B cell (primary cell): Measurements from ENCODE around the gene MT1A. TPM values are rescaled to one million over a fixed set of nuclear protein-coding genes. Genes with fewer than 3 reads are reported as not detected.

Experiments used
- ATAC-seq: fragments of 200-7000 bp; cut with Tn5 transposase; one replicate; pipeline ENCODE4 v1.10.0; 2021; ENCODE audit warnings: low read depth, mild to moderate bottlenecking, moderate number of reproducible peaks, moderate library complexity
- CTCF ChIA-PET: fragments of 350-600 bp; sonication (Branson Sonifier 250); formaldehyde crosslinking; loops from one replicate; lab custom pipeline; 2021; ENCODE audit warnings: antibody characterized with exemption, inconsistent platforms; lab: Charles Lee
- POLR2A ChIA-PET: fragments of 350-600 bp; sonication (Branson Sonifier 250); formaldehyde crosslinking; loops from one replicate; lab custom pipeline; 2021; ENCODE audit warnings: antibody characterized with exemption; lab: Charles Lee
- DNase-seq: peaks from one replicate; pipeline ENCODE4 v3.0.0; 2013
- H2AFZ ChIP-seq: 2 replicates; pipeline ENCODE4 v1.6.1; 2012; ENCODE audit warnings: mild to moderate bottlenecking, low read depth, low read length; ENCODE audit not compliant: insufficient read depth, poor library complexity, severe bottlenecking
- H3K27ac ChIP-seq, 2 donors: 1 replicate in 1 of 2; 2 replicates in 1 of 2; pipeline ENCODE4 v1.5.1; 2012 to 2013; ENCODE audit warnings: low read length in 2 of 2, mild to moderate bottlenecking in 2 of 2, moderate library complexity in 1 of 2
- H3K27me3 ChIP-seq, 4 experiments: fragments of 200-600 bp in 1 of 4; sonication (generic) in 1 of 4; replicated peaks in 1 of 4; 1 replicate in 2 of 4; 2 replicates in 2 of 4; pipeline versions ENCODE4 v1.6.1 to v1.7.0; 2013 to 2016; ENCODE audit warnings: low read length in 3 of 4, mild to moderate bottlenecking in 2 of 4, mixed read lengths in 1 of 4, moderate library complexity in 1 of 4; ENCODE audit not compliant: insufficient read depth in 4 of 4, control insufficient read depth in 3 of 4; ENCODE audit errors: control extremely low read depth in 1 of 4
- H3K36me3 ChIP-seq, 2 experiments: replicated peaks in 1 of 2; 1 replicate in 1 of 2; 2 replicates in 1 of 2; pipeline versions ENCODE4 v1.6.1 to v1.7.1; 2013; ENCODE audit warnings: low read length in 1 of 2; ENCODE audit not compliant: insufficient read depth in 2 of 2, control insufficient read depth in 1 of 2; ENCODE audit errors: control extremely low read depth in 1 of 2, extremely low read depth in 1 of 2
- H3K4me1 ChIP-seq, 2 donors: fragments of 200-600 bp in 1 of 2; sonication (generic) in 1 of 2; 1 replicate in 1 of 2; 2 replicates in 1 of 2; pipeline versions ENCODE4 v1.5.1 to v1.6.1; 2013 to 2017; ENCODE audit warnings: low read length in 2 of 2; ENCODE audit not compliant: control insufficient read depth in 2 of 2, insufficient read depth in 2 of 2
- H3K4me2 ChIP-seq: replicated peaks from 2 replicates; pipeline ENCODE3; 2012; ENCODE audit warnings: mild to moderate bottlenecking, low read depth, low read length; ENCODE audit not compliant: poor library complexity, severe bottlenecking
- H3K4me3 ChIP-seq, 5 experiments: fragments of 200-600 bp in 1 of 5; sonication (generic) in 1 of 5; 1 replicate in 3 of 5; 2 replicates in 2 of 5; pipeline versions ENCODE4 v1.5.1 to v1.7.0; 2011 to 2016; ENCODE audit warnings: low read length in 4 of 5, mild to moderate bottlenecking in 4 of 5, low read depth in 2 of 5, control low read depth in 1 of 5, moderate library complexity in 1 of 5; ENCODE audit not compliant: insufficient read depth in 1 of 5; ENCODE audit errors: control extremely low read depth in 1 of 5, extremely low read depth in 1 of 5
- H3K79me2 ChIP-seq: fragments of 200-600 bp; sonication (generic); one replicate; pipeline ENCODE4 v1.6.0; 2016; ENCODE audit warnings: low read length; ENCODE audit not compliant: control insufficient read depth, insufficient read depth
- H3K9ac ChIP-seq: fragments of 200-600 bp; sonication (generic); 2 replicates; pipeline ENCODE4 v1.6.1; 2017; ENCODE audit warnings: mild to moderate bottlenecking, low read length, moderate library complexity
- H3K9me3 ChIP-seq, 3 donors: one replicate each; pipeline versions ENCODE4 v1.6.1 to v1.7.1; 2013; ENCODE audit warnings: low read length in 2 of 3; ENCODE audit not compliant: control insufficient read depth in 2 of 3, insufficient read depth in 1 of 3; ENCODE audit errors: control extremely low read depth in 1 of 3
- H4K20me1 ChIP-seq: 2 replicates; pipeline ENCODE4 v1.6.0; 2012; ENCODE audit warnings: mild to moderate bottlenecking, low read length; ENCODE audit not compliant: insufficient read depth, control insufficient read depth, poor library complexity, severe bottlenecking
- H3K27ac Mint-ChIP-seq: one replicate; pipeline ENCODE4 v1.8.0; 2021; ENCODE audit warnings: mixed read lengths
- H3K27me3 Mint-ChIP-seq: one replicate; pipeline ENCODE4 v1.8.0; 2021; ENCODE audit warnings: mixed read lengths
- H3K4me1 Mint-ChIP-seq: one replicate; pipeline ENCODE4 v1.8.0; 2021; ENCODE audit warnings: mixed read lengths
- H3K4me3 Mint-ChIP-seq: one replicate; pipeline ENCODE4 v1.8.0; 2021; ENCODE audit warnings: mixed read lengths
- H3K9me3 Mint-ChIP-seq: one replicate; pipeline ENCODE4 v1.8.0; 2022; ENCODE audit warnings: mixed read lengths; ENCODE audit not compliant: insufficient read depth
- CTCF ChIP-seq: fragments of 200-600 bp; IDR thresholded peaks from one replicate; pipeline ENCODE4 v1.8.0; 2022; ENCODE audit warnings: antibody characterized with exemption, mild to moderate bottlenecking
- EZH2 ChIP-seq: IDR thresholded peaks from 2 replicates; pipeline ENCODE4 v1.6.1; 2012; ENCODE audit warnings: borderline replicate concordance, low read depth, mild to moderate bottlenecking, moderate library complexity, low read length; ENCODE audit not compliant: insufficient read depth, poor library complexity, severe bottlenecking
- WGBS: methylation state at CpG from one replicate; pipeline ENCODE4 v1.1.5; 2013; ENCODE audit warnings: missing lambda C conversion rate; ENCODE audit not compliant: insufficient coverage; 5-methylcytosine and 5-hydroxymethylcytosine counted together
- intact Hi-C: fragments of 100-400 bp; cut with micrococcal nuclease; formaldehyde crosslinking; loops from one replicate; pipeline ENCODE4 v1.10.0; 2022
- polyA plus RNA-seq: library from polyadenylated mRNA; depleted of rRNA; stranded (reverse); fragments of >200 nt; gene quantifications from 2 replicates; pipeline ENCODE4 v1.2.3, GENCODE V29; 2012
- total RNA-seq, 2 donors: library from RNA; stranded (reverse); fragments of 120-200 nt in 1 of 2; gene quantifications; 1 replicate in 1 of 2; 2 replicates in 1 of 2; pipeline versions ENCODE4 v1.2.3 to v1.2.4, GENCODE V29; 2013 to 2022

Gene MT1A
- total and polyA plus RNA-seq, 2 donors (not counting 1 experiment from before 2014, with no cell fraction given), result not detected

GRCh38 chr16:56634715-56635440, 3.6 kb upstream of the MT1A start:
- intact Hi-C loops, result loop anchor here (10.0 kb wide), 1 partner anchor 50 kb away; the partner anchor contains the start of gene MT1X
- ChIA-PET CTCF (no interaction called here), POLR2A (no interaction called here)
- no peak overlapping the region for H3K27ac ChIP-seq
- H3K4me3 ChIP-seq, result no peak overlapping the region
- peak overlapping the region; percentile 33 for H3K4me2 ChIP-seq
- no peak overlapping the region for H2AFZ ChIP-seq
- peaks cover 35 to 47% of the 10 kb centered on the region in 2 donors for H3K4me1 ChIP-seq
- 6% methylated on average over 43 of the region's 47 CpGs for WGBS
- peaks cover 0 to 4% (median 0%) of the 10 kb centered on the region in 3 donors for H3K9me3 ChIP-seq
- Mint-ChIP-seq H3K9me3 (no peaks in the 10 kb centered on the region), H3K27me3 (peaks cover 80% of the 10 kb centered on the region), H3K4me1 (peaks cover 35% of the 10 kb centered on the region), H3K4me3 (peak overlapping the region; percentile 63), H3K27ac (no peak overlapping the region)
- ATAC-seq (no peak), DNase-seq (no peak)
- no peak overlapping the region for H3K9ac ChIP-seq
- peaks cover 0 to 85% (median 46%) of the 10 kb centered on the region in 4 experiments for H3K27me3 ChIP-seq
- TF ChIP-seq EZH2, result no peak
- no peaks in the 10 kb centered on the region for H4K20me1 ChIP-seq
- no peaks in the 10 kb centered on the region for H3K36me3 ChIP-seq
- H3K79me2 ChIP-seq, result no peaks in the 10 kb centered on the region

- H3K9ac ChIP-seq, result no peak overlapping the region
- H4K20me1 ChIP-seq, result no peaks in the 10 kb centered on the region
- TF ChIP-seq EZH2, result no peak
- no peak for TF ChIP-seq CTCF
- DNase-seq (peak; percentile 26), ATAC-seq (no peak)
- H3K4me2 ChIP-seq, result peak overlapping the region; percentile 33
- no peak overlapping the region for H3K27ac ChIP-seq
- no peak overlapping the region for H3K4me3 ChIP-seq
- H3K36me3 ChIP-seq, result no peaks in the 10 kb centered on the region
- Mint-ChIP-seq H3K4me1 (peaks cover 29% of the 10 kb centered on the region), H3K27me3 (peaks cover 81% of the 10 kb centered on the region), H3K9me3 (no peaks in the 10 kb centered on the region), H3K27ac (no peak overlapping the region), H3K4me3 (no peak overlapping the region)
- CTCF ChIA-PET, result no interaction called here
- H3K27me3 ChIP-seq, result peaks cover 0 to 90% (median 46%) of the 10 kb centered on the region in 4 experiments
- no peaks in the 10 kb centered on the region for H3K79me2 ChIP-seq
- H3K9me3 ChIP-seq, result peaks cover 0 to 4% (median 0%) of the 10 kb centered on the region in 3 donors
- POLR2A ChIA-PET, result no interaction called here
- WGBS, result 4% methylated on average over 34 of the region's 40 CpGs
- intact Hi-C loops, result loop anchor here (10.0 kb wide), 1 partner anchor 49 kb away; the partner anchor contains the start of gene MT1X
- H2AFZ ChIP-seq, result no peak overlapping the region
- H3K4me1 ChIP-seq, result peaks cover 29 to 41% of the 10 kb centered on the region in 2 donors
Observed at GRCh38 chr16:56635441-56635967, 3.0 kb upstream of the MT1A start.
